GM21786 (cell line): ENCODE data around the gene CDCA4.

Experiments
- ATAC-seq: cut with Tn5 transposase; IDR thresholded peaks from one replicate; pipeline ENCODE4 v1.9.1; 2021; ENCODE audit not compliant: unreplicated experiment

The CDCA4 gene

DNA sequence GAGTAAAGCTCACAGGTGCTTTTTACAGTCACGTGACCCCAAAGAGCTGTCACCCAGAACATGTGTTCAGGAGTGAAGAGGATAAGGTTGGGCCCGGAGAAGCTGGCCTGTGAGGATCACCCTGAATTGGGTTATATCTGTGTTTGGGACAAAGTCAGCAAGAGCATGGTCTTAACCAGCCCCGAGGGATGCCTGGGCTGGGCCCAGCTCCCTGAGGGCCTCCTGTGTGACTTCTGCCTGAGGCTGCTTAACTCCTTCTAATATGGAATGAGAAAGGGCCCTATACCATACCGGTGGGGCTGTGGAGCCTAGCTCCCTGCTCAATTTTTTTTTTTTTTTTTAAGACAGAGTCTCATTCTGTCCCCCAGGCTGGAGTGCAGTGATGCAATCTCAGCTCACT is 2.5 kb downstream of the CDCA4 start:
- ATAC-seq: no peak

DNA sequence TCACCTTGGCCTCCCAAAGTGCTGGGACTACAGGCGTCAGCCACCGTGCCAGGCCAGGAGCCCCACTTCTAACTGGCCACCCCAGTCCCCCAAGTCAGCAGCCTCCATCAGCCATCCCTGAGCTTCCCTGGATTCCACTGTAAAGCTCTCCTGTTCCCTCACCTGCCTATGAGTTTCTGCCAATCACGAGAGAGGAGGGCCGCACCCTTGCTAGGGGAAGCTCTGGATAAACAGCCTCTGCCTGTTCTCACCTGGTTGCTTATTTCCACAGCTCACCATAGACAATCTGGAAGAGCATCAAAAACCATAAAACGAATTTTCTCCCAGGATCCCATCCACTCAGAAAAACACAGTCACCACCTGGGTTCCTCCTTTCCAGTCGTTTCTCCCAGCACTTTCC is 5.0 kb downstream of the CDCA4 start:
- no peak for ATAC-seq

DNA sequence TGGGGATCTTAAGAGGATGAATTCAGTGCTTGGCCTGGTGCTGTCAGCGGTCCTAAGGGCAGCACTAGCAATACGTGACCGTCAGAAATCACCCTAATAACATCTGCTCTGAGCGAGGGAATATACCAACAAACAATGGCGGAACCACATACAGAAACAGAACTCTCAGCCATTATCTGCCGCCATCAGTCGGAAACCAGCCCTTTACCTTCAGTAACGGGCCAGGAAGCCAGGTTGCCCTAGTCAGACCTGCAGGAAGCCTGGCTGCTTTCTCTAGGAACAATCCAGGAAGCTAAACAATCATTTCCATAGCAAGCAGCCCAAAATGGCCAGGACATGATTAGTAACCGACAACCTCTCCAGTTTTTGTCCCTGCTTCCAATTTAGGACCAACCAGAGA is 5.6 kb downstream of the CDCA4 start:
- ATAC-seq: no peak

DNA sequence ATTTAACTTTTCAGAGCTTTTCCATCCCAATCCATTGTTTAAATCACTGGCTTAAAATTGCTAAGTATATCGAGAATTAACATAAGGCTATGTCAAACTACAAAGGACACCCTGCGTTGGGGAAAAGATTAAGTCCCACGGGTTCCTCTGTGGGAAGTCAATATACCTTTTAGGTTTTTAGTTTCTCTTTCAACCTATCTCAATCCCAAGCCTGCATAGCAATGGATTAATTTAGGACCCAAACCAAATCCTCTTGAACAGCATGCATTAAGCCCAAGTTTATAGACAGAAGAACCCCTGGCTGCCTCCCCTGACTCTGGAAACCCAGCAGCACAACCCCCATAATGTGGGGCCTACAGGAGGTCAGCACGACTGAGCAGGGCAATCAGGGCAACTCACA is 6.3 kb downstream of the CDCA4 start:
- no peak for ATAC-seq

DNA sequence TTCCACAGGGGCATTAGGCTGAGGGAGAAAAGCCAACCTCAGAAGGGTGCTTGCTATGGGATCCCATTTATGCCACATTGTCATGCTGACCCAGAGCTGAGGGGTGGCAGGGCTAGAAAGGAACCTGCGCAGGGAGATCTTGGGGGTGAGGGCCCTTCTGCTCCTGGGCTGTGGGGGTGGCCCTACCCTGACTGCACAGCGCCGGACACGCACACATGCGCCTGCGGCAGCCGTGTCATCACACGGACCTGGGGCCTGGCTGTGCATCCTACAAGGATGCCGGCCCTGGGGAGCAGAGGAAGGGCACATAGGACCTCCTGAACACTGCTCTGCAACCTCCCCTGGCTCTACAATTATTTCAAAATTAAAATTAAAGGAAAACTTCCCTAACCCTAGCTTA is 6.9 kb downstream of the CDCA4 start:
- no peak for ATAC-seq

DNA sequence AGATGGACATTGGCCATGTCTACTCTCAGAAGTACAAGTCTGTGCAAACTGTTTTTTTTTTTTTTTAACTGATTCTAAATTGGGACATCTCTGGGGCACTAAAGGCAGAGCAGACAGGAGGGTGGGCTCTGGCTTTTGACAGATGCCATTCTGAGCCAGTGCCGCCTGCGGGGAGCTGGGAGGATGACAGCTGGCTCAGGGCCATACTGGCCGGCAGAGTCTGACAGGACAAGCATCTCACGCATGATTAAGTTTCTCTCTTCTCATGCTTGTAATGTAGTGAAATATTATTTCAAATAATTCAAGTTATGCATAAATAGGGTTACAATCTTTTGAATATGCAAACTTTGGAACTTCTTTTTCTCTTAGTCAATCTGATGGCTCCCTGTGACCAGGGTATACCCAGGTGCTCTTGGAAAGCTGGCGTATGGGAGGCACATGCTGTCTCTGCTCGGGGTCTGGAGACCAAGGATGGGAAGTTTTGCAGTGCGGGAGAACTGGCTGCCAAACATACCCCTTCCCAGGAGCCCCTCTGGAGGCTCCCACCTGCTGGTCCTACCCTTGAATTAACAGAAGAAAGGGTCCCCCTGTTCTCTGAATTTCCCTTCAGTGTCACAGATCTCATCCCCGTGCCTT is 7.6 kb downstream of the CDCA4 start:
- no peak for ATAC-seq

DNA sequence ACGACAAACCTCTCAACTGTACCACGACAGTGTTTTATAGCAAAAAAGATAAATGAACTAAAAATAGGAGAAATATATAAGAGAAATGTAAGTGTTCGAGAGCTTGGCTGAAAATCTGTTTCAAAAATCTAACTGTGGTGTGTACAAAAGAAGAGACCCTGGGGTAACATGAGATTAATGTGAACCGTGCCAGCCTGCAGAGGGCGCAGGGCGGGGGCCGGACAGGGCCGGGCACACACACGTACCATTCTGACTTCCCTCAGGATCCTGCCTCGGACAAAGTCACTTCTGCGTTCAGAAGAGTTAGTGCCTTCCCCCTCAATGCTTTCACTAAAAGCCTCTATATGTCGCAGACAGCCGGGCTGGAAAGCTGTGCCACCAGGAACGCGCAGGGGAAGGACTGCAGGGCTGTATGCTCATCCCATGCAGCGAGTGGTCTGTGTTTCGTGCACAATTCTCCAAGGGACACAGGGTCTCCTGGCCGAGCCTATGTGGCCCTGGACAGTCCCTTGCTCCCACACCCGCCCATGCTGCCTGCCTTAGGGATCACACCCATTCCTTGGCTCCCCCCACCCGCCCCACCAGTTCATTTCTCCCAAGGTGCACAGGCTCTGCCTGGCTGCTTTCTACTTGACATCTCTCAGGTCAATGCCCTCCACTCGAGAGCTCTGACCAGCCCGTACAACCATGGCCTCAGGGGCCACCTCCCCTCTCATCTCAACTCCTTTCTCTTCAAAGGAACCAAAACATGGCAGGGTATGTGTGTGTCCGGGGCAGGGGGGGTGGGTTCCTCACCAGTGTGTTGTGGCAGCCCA is 8.5 kb downstream of the CDCA4 start:
- ATAC-seq: no peak

DNA sequence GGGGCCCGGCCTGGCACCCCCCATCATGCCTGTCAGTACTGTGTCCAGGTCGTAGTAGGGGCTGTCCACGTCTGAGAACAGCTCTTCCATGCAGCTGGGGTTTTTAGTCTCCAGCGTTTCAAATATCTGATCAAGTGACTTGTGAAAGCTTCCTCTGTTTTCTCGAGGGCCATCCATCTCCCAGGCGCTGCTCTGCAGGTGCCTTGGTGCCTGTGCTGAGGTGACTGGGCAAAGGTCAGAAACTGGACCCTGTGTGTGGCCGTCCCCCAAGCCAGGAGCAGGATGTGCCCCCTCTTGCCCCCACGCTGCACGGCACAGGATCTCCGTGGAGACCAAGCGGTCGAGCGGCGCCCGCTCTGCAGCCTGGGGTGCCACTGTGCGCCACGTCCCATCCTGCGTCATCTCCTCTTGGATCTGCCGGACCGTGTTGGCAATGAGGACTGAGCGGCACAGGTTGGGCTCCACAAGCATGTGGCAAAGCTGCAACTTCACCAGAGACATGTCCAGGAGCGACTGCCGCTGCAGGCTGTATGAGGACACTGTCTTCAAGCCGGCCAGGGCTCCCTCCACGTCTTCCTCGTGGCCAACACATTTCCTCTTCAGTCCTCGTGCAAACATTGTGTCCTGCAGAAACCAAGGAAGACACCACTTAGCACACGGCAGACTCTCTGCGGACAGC is 9.4 kb downstream of the CDCA4 start:
- no peak for ATAC-seq

DNA sequence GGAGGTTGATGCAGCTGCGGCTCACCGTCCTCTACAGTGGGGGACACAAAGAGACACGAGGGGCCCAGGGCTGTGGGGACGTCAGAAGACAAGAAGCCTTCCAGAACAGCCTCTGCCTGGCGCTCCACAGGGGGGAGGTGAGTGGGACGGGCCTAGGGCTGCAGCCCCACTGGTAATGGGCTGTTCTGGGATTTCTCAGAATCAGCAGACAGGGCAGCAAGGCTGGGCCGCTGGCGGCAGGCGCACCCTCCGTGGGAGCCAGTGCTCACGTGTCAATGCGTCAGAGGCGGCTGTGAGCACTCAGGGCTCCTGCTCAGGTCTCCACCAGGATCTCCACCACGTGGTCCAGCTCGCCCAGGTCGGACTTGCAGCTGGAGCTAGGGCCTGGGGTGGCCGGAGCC is 10.0 kb downstream of the CDCA4 start:
- no peak for ATAC-seq

DNA sequence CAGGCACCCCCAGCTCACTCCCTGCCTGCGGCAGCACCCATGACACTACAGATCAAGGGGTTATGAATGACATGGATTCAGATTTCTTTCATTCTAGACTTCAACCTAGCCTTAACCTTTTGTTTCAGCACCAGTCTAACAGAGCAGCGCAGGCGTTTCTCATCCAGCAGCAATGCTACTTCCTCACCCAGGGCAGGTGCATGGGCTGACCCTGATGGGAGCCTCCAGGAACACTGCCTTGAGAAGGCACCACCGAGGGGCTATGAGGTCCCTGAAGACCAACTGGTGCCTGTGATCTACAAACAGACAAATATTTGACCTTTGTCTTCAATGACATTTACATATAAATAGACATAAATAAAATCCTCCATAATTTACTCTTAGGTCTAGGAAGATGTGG is 10.8 kb downstream of the CDCA4 start:
- no peak for ATAC-seq

DNA sequence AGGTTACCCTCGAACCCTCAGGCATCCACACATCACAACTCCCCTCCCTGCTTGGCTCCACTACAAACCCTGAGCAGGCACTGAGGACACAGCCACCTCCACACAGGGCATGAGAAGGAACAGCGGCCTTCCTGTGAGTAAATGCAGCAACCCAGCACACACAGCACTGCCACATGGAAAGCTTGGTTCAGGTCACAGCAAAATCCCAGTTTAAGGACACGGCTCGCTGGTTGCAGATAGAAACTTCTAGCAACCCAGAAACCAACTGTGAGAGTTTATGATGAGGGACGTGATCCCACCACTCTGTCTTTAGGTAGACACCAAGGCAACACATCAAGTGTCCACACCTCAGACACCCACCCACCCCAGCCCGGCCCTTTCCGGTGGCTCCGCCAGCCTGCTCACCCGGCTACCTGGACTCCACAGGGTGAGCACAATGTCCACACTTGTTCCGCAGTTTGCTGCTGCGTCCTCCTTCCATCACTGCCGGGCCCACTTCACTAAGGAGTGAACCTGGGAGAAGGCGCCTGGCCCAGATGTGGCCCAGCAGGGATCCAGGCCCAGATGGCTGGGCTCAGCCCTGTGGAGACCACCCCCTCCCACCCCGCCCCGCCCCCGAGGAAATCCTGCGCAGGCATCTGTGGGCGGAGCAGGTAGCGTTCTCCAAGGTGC is 13.2 kb downstream of the CDCA4 start:
- no peak for ATAC-seq

DNA sequence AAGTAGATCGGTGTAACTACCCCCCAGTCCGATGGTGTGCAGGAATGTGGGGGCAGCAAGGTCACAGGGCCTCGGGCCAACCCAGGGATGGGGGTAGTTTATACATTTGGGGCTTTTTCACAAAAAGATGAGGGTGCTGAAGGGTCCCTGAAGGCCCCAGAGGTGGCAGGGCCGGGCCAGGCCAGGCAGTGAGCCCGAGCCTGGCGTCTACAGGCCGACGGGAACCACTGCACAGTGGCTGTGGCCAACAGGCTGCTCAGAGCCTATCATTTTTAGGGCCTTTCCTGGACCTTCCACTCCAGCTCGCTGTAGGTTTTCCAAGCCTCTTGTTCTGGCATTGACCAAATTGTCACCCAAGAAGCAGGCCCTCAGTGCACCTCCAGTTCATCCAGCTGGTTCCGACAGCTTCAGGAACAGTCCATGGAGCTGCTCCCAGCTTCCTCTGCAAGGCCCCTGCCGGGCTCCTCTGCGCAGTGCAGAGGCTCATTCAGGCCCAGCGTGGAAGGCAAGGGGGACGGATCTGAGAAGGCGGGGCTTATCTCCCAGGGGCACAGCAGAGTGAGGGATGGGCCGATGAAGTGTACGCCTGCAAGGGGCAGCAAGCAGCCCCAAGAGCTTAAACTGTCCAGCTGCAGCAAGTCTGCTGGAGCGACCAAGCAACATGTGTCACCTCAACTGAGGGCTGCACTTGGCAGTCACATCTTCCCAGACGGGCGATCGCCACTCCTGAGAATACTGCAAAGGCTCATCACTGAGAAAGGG is 13.9 kb downstream of the CDCA4 start:
- ATAC-seq: no peak

DNA sequence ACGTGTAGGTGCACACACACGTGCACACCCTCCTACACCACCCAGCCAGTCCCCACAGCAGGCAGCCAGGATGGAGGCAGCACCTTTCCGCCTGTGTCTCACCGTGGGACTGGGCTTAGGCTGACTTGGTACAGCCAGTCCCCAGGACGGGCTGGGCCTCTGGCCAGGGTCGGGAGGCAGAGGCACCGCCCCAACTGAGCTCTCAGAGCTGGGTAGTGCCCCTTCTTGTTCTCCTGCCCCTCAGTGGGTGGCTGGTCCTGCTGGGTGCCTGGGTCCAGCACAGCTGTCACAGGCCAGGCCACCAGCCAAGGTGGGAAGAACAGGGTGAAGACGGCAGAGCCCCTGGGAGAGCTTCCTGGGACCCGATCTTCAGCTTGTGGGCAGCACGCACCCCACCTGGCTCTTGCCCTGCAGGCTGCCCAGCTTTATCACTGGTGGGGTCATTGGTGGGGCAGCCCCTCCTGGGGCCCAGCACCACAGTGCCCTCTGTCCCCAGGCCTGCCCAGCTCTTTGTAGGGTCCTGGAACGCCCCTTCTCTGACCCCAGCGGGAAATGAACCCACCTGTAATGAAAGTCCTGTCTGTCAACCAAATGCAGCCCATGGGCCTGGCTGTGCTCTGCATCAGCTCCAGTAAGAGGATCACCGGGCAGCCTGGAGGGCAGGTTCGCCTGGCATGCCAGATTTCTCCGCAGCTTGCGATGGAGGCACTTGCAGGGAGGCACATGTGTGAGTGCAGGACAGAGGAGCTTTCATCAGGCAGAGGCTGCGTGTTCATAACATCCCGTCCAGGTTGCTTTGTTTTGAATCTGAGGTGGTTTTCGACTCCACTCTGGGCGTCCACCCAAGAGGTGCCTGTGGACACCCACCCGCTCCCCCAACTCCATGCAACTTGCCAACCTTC is 14.7 kb downstream of the CDCA4 start:
- no peak for ATAC-seq

DNA sequence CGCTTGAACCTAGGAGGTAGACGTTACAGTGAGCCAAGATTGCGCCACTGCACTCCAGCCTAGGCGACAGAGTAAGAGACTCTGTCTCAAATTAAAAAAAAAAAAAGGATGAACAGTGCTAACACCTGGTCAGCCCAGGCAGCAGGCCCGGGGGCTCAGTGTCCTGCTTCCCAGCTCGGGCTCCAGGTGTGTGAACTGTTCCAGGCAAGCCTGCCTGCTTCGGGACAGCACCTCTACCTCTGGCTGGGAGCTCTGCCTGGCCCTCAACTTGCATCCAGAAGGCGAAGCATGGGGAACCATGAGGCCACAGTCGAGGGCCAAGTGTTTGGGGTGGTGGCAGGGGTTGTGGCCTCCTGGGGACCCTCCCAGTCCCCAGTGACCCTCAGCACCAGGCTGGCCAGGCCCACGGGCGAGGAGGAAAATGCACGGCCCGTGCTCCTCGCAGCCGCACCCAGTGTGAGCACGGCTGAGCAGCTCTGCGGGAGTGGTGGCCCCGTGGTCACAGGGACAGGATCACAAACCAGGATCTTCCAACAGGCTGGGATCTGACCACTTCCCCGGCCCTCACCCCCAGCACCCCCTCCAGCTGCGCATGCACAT is 15.5 kb downstream of the CDCA4 start:
- no peak for ATAC-seq

DNA sequence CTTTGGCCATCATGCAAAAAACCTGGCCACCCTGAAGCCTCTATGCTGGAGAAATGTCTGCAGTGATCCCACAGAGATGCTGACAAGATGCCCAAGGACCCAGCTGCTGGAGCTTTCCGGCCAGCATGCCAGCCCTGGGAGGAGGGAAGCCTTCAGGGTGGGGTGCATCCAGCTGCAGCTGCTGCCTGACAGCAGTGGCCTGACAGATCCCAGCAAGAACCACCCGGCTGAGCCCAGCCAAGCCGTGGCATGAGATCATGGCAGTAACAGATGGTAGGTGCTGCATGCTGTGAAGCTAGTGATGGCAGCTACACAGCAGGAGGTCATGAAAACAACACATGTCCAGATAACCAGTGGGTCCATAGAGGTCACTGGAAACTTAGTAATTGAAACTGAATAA is 21.5 kb downstream of the CDCA4 start:
- ATAC-seq: no peak

DNA sequence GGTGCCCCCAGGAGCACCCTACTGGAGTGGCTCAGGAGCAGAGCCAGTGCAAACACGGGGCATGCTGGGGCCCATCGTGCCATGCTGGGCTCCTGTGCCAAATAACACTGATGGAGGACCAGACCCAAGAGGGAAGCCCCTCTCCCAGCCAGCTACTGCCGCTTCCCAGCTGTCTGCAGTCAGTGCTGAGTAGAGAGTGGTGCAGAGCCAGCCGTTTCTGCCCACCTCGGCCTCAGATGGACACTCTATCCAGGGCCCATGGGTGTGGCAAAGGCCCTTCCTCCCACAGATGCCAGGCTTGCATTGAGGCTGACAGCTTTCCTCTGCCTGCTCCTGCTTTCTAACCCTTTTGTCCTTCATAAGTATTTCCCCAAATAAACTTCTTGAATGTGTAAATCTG is 22.1 kb downstream of the CDCA4 start:
- no peak for ATAC-seq

DNA sequence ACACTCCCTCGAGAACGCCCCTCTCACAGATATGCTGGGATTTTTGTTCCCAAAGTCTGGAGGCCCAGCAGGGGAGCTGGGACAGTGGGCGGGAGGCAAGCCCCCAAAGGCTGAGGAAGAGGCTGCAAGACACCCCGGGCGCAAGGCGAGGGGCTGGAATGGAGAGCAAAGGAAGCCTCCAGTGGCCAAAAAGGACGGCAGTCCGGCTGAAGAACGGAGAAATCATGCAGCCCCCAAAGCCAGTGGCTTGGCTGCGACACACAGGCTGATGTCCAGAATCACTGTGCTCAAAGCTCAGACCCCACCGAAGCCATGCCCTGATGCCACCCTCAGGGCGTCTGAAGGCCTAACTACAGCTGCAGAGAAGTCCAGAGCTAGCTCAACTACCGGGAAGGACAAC is 24.4 kb downstream of the CDCA4 start:
- ATAC-seq: no peak

DNA sequence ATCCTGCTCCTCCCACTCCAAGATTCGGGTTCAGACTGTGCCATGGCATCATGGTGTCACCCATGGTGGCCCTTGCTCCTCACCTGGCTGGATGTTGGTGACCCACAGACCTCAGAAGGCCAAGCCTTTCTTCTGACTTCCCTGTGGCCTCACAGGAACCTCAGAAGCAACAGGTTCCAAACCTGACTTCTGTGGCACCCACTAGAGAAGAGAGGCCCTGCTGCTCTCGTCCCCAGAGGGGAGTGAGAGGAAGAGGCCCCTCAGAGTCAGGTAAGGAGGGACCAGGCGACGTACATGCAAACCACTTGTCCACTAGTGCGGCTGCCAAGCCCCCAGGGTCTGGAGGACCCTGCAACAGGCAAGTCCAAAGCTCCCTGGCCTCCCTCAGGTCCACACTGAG is 24.9 kb downstream of the CDCA4 start:
- ATAC-seq: no peak

DNA sequence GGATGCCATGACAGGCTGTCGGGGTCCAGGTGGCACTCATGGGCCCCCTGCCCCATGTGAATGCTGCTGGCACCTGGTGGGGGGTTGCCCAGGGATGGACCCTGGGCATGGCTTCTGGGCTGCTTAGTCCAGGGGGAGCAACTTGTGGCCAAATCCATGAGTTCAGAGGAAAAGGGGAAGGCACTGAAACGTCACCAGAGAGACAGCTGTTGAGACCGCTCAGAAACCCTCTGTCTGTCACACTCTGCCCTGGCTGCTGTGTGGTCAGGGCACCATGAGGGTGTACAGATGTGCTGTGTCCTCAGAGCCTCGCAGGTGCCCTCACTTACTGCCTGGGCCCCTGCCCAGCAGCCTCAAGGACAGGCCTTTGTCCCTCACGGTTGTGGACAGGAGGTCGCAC is 25.9 kb downstream of the CDCA4 start:
- no peak for ATAC-seq
